Stimulated activated CD8-positive, alpha-beta memory T cell treated with anti-CD3 and anti-CD28 coated beads, Interleukin-7, amount 100 ng/mL, for 4 hours (primary cell): ENCODE results near the gene CHN1.

Source experiments
- DNase-seq, 2 donors: peaks; one replicate each; pipeline ENCODE4 v3.0.0-alpha.2; 2020; ENCODE audit warnings: low read depth in 2 of 2

Gene CHN1

DNA sequence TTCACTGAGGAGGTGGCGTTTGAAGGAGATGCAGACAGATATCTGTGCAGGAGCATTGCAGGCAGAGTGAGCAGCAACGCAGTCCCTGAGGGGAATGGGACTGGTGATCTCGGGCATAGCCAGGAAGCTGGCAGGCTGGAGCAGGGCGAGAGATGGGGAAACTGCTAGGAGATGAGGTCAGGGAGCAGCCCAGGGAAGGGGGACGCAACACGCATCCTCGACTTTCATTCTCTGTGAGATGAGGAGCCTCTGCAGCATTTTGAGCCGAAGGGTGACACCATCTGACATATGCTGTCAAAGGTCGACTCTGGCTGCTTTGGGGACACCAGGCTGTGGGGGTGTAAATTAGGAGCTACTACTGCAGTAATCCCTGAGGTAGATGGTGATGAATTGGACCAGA lies 236.6 kb downstream of the CHN1 start:
- no peak for DNase-seq

DNA sequence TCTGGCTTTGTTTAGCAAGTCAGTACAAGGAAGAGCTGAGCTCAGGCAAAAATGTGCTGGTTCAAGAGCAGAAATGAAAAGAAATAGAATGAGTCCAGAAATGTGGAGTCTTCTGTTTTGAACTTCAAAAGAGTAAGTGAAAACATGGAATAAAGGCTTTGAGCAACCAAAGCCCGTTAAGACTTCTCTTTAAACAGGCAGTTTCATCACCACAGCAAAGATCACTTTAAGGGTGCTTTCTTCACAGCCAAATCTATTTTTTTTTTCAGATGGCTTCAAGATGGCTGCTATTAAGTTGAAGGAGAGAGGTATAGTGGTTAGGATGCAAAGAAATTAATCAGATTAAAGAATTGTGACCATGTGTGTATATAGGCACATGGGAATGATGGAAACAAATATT lies 238.9 kb downstream of the CHN1 start:
- no peak for DNase-seq

- no peak for DNase-seq
Measured at GRCh38 chr2:174765576-174765975, 239.6 kb downstream of the CHN1 start.

- no peak for DNase-seq
Measured at GRCh38 chr2:174764280-174765255, 240.6 kb downstream of the CHN1 start, which contains the start of gene CHRNA1. Gene CHRNA1, minus strand, starts transcription at chr2:174764472. Its CDS starts 78 bp downstream, at chr2:174764394.

DNA sequence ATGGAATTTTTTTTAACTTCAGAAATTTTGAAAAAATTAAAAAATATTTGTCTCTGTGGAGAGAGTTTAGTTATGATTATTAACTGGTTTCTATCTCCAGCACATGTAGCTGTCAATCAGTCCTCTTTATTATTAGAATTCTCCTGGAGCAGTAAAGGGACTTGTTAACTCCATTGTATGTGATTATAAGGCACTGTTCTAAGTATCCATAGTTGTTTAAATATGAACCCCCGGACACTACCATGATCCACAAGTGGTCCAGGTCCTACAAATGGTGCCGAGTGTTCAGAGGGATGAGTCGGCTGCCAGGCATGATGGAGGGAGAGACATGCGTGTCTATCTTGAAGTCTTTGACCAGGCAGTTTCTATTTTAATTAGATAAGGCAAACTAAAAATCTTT lies 241.4 kb downstream of the CHN1 start:
- DNase-seq, result no peak

DNA sequence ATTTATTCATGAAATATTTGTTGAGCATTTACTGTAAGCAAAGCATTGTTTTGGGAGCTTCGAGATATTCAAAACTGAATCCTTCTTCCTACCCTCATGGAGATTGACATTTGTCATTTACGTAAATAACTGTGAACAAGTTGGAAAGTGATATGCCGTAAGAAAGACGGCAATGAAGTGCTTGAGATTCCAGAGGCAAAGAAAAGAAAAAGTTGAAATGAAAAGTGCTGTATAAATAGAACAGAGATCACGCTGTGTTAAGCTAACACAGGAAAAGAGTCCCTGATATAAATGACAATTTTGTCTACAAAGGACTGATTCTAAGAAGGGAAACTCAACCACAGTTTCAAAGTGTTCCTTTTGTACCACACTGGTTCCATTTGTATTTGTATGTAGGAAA lies 242.7 kb downstream of the CHN1 start:
- DNase-seq, result no peak

GRCh38 chr2:174761837-174762236 lies 243.3 kb downstream of the CHN1 start:
- no peak for DNase-seq

DNA sequence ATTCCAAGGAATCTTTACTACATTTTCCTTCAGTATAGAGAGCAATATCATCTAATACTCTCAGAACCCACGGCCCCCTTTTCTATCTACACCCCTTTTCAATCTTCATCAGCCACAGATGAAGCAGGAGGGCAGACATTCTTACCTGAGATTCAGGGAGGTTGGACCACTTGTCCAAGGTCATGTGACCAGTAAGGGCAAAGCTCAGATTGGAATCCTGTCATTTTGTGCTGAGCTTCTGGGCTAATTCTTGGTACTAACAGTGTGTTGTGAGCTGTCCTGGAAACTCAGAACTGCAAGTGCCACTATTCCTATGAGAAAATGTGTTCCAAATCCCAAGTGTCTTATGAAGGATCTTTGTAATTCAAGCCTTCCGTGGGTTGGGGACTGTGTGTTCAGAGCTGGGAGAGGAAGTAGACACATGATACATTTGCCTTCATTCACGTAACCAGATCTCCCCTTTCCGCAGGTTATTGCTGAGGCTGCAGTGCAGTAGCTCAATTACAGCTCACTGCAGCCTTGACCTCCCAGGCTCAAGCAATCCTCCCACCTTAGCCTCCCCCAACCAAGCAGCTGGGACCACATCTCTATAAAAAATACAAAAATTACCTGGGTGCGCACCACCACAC lies 244.2 kb downstream of the CHN1 start:
- DNase-seq, result no peak

DNA sequence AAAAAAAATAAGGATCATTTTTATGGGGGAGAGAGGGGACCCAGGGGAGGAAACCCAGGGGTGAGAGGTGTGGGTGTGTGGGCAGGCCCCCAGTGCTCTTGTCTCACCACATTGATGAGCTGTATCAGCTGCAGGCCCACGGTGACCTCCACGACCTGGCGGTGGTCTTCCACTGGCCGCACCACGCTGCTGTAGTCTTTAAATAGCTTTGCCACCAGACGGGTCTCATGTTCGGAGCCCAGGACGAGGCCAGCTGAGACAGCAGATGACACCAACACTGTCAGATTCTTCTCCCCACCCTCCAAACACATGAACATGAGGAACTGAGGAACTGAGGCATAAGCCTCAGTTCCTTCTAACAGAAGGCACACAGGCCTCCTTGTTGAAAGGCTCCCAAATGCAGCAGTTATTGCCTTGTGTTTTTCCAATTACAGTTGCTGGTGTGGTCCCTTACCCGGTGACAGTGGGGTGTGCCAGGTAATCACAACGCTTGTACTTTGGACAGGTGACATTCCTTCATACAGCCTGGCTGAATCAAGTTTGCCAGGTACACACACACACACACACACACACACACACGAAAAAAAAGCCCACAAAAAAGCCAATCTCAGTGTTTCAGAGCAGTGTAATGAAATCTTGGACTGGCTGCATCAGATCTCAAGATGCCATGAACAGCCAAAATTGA lies 245.7 kb downstream of the CHN1 start:
- no peak for DNase-seq

DNA sequence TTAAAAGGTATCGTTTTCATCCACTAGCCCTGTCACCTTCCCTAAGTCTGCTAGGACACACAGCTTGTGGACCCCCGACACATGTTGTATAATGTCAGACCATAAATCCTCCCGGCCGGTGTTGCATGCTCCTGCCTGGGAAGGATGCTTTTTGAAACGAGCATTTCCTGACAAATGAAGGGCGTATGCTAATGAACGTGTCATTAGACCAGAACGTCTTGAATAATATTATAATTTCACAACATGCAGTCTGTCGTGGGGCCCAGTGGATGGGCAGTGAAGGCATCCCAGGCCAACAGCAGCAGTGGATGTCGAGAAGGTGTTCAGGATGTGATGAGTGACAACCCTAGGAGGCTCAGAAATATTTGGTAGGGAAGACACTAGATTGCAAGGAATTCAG lies 248.4 kb downstream of the CHN1 start:
- no peak for DNase-seq

- DNase-seq, result peak in 1 of 2 donors; percentile 28
Measured at GRCh38 chr2:174753038-174753633, 252.0 kb downstream of the CHN1 start.

- no peak for DNase-seq
Measured at GRCh38 chr2:174752403-174753037, 252.7 kb downstream of the CHN1 start.

DNA sequence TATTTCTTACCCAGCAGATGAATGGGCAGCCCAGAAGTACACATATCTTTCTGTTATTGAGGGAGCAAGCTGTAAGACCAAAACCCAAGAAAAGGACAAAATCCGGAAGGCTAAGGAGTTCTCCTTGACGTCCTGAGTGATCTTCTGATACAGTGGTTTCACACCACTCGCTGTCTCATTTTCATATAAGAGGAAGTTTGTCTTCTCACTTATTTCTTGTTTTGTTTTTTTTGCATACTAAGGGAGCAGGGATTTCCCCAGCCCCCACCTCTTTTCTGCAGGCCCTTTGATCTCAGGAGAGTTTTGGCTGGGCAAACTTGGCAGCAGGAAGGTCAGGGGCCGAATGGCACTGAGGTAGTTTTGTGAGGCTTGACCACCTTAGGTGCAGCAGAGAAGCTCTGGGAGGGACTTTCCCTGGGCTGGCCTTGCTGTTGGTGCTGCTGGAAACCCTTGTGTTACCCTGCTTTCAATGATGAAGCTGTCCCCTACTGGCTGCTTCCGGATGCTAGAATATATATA lies 254.2 kb downstream of the CHN1 start:
- DNase-seq, result peak in 1 of 2 donors; percentile 29

DNA sequence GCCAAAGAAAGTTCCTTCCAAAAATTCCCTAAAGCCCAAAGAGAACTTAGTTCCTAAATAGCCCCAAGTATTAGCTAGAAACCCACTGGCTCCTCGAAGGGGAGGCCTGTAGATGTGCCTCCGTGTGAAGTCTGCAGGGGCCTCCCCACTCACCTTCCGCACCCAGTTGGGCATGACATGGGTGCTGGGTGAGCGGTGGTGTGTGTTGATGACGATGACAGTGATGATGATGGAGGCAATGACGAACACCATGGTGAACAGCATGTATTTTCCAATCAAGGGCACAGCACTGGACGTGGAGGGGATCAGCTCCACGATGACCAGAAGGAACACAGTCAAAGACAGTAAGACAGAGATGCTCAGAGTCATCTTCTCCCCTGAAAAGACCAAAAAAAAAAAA lies 255.4 kb downstream of the CHN1 start:
- DNase-seq, result no peak

DNA sequence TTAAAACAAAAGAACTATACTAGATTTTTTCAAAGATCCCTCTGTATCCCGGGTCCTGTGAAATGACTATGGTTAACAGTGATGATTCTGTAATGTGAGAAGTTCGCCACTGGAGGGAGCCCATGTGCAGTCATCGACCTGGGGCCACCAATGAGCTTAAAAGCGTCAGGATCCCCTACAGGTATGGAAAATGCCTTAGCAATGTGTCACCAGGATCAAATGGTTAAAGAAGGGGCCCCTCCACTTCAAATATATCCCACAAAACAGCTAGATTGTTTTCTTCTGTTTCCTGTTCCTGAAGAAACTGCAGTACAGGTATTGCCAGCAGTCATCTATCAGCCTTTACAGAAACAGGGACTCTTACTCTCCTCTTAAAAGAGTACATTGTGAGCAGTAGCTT lies 256.2 kb downstream of the CHN1 start:
- peak; percentile 49 to 59 for DNase-seq
